B cell (primary cell): Measurements from ENCODE around the gene KCNN2.

Experiments
- CTCF ChIP-seq: fragments of 200-600 bp; IDR thresholded peaks from one replicate; pipeline ENCODE4 v1.8.0; 2022; ENCODE audit warnings: antibody characterized with exemption, mild to moderate bottlenecking
- EZH2 ChIP-seq: IDR thresholded peaks from 2 replicates; pipeline ENCODE4 v1.6.1; 2012; ENCODE audit warnings: borderline replicate concordance, low read depth, mild to moderate bottlenecking, moderate library complexity, low read length; ENCODE audit not compliant: insufficient read depth, poor library complexity, severe bottlenecking

GRCh38 chr5:114419067-114419388 lies 57.2 kb downstream of the KCNN2 start:
- TF ChIP-seq CTCF, result no peak
- no peak for TF ChIP-seq EZH2
